ENCODE results near the gene VARS2.

The VARS2 gene

GRCh38 chr6:30888816-30889495 lies 25.1 kb upstream of the VARS2 start:
- H3K4me3 Mint-ChIP-seq = no peak overlapping the region
- no peak overlapping the region for H3K27ac Mint-ChIP-seq
- peaks cover 8% of the 10 kb centered on the region for H3K27me3 Mint-ChIP-seq (ENCODE audit: low read depth, poor library complexity)
- H3K9me3 Mint-ChIP-seq = no peaks in the 10 kb centered on the region
- TF ChIP-seq, protein P1, sequence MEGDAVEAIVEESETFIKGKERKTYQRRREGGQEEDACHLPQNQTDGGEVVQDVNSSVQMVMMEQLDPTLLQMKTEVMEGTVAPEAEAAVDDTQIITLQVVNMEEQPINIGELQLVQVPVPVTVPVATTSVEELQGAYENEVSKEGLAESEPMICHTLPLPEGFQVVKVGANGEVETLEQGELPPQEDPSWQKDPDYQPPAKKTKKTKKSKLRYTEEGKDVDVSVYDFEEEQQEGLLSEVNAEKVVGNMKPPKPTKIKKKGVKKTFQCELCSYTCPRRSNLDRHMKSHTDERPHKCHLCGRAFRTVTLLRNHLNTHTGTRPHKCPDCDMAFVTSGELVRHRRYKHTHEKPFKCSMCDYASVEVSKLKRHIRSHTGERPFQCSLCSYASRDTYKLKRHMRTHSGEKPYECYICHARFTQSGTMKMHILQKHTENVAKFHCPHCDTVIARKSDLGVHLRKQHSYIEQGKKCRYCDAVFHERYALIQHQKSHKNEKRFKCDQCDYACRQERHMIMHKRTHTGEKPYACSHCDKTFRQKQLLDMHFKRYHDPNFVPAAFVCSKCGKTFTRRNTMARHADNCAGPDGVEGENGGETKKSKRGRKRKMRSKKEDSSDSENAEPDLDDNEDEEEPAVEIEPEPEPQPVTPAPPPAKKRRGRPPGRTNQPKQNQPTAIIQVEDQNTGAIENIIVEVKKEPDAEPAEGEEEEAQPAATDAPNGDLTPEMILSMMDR (IDR thresholded peaks at IDR 0.05) = no peak
- H3K36me3 Mint-ChIP-seq (ENCODE audit: low read depth) = peaks cover 30% of the 10 kb centered on the region
- peaks cover 59% of the 10 kb centered on the region for H3K4me1 Mint-ChIP-seq
- DNase-seq = no peak

GRCh38 chr6:30889496-30889885 lies 24.5 kb upstream of the VARS2 start:
- Mint-ChIP-seq H3K36me3 (ENCODE audit: low read depth) (peaks cover 35% of the 10 kb centered on the region), H3K9me3 (no peaks in the 10 kb centered on the region), H3K27me3 (ENCODE audit: low read depth, poor library complexity) (peaks cover 8% of the 10 kb centered on the region), H3K4me1 (peaks cover 59% of the 10 kb centered on the region), H3K4me3 (no peak overlapping the region), H3K27ac (peak overlapping the region; percentile 86)
- TF ChIP-seq, protein P1 (IDR thresholded peaks at IDR 0.05) = no peak
- no peak for DNase-seq

- H3K4me3 Mint-ChIP-seq = no peak overlapping the region
- H3K36me3 Mint-ChIP-seq (ENCODE audit: low read depth) = peaks cover 41% of the 10 kb centered on the region
- TF ChIP-seq, protein P1 (IDR thresholded peaks at IDR 0.05) = no peak
- peaks cover 7% of the 10 kb centered on the region for H3K27me3 Mint-ChIP-seq (ENCODE audit: low read depth, poor library complexity)
- H3K27ac Mint-ChIP-seq = peak overlapping the region; percentile 98
- DNase-seq = no peak
- peaks cover 59% of the 10 kb centered on the region for H3K4me1 Mint-ChIP-seq
- no peaks in the 10 kb centered on the region for H3K9me3 Mint-ChIP-seq
Observed at GRCh38 chr6:30889921-30890645, 24.0 kb upstream of the VARS2 start.

DNA sequence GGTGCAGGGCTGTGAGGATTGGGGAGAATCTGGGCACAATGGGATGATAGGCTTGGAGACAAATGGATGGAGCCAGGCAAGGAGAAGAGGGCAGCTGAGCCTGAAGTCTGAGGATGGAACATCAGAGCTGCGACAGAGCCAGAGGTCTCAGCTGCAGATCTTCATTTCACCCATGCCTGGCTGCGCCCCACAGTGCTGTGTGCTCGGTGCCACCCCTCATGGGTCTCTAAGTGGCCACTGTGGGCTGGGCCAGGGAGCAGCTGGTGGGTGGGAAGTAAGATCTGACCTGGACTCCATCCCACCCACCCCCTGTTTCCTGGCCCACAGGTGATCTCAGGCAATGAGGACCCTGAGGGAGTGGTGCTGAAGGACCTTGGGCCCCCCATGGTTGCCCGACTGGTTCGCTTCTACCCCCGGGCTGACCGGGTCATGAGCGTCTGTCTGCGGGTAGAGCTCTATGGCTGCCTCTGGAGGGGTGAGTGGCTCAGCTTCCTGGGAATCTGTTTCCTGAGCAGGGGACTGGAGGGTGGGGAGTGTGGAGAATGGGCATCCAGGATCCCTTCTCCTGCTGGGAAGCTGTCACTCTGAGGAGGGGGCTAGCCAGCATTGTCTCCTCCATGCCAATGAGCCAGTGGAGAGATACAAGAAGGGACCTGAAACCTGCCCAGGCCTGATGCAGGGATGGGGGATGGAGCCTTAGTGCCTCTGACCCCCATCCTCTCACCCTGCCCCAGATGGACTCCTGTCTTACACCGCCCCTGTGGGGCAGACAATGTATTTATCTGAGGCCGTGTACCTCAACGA lies 23.2 kb upstream of the VARS2 start:
- Mint-ChIP-seq H3K27ac (peak overlapping the region; percentile 98), H3K4me3 (no peak overlapping the region), H3K9me3 (no peaks in the 10 kb centered on the region), H3K36me3 (ENCODE audit: low read depth) (peaks cover 45% of the 10 kb centered on the region), H3K27me3 (ENCODE audit: low read depth, poor library complexity) (no peaks in the 10 kb centered on the region), H3K4me1 (peaks cover 52% of the 10 kb centered on the region)
- TF ChIP-seq, protein P1 (IDR thresholded peaks at IDR 0.05) = no peak
- no peak for DNase-seq

DNA sequence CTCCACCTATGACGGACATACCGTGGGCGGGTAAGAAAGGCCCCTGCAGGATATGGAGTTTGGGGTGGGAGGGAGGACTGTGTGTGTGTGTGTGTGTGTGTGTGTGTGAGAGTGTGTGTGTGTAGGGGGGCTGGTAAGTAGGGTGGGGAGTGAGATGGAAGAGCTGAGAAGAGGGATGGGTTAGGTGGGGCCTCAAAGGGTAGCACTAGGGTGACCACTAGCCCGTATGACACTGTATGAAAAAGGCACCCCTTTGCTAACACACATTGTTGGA lies 22.7 kb upstream of the VARS2 start:
- Mint-ChIP-seq H3K4me1 (peaks cover 46% of the 10 kb centered on the region), H3K27me3 (ENCODE audit: low read depth, poor library complexity) (no peaks in the 10 kb centered on the region), H3K9me3 (no peaks in the 10 kb centered on the region), H3K4me3 (no peak overlapping the region), H3K27ac (no peak overlapping the region), H3K36me3 (ENCODE audit: low read depth) (peaks cover 48% of the 10 kb centered on the region)
- TF ChIP-seq, protein P1 (IDR thresholded peaks at IDR 0.05) = no peak
- DNase-seq = no peak

Data from nephron progenitor cell (in vitro differentiated cells).